Suprapubic skin (tissue), 4 donors: Measurements from ENCODE around the gene UBE2D1.

Experiments
- CTCF ChIP-seq, 2 donors: fragments of 200-600 bp in 1 of 2; fragments of 450-650 bp in 1 of 2; sonication (generic) in 1 of 2; IDR thresholded peaks; one replicate each; pipeline ENCODE4 v1.5.1; 2016 to 2019; ENCODE audit warnings: antibody characterized with exemption in 2 of 2, mild to moderate bottlenecking in 1 of 2, moderate library complexity in 1 of 2
- EP300 ChIP-seq: sonication (generic); formaldehyde crosslinking; IDR thresholded peaks from one replicate; pipeline ENCODE4 v1.6.1; 2017; ENCODE audit warnings: antibody characterized with exemption
- POLR2A ChIP-seq, 2 donors: fragments of 450-650 bp; IDR thresholded peaks; one replicate each; pipeline ENCODE4 v1.6.1; 2017; ENCODE audit warnings: antibody characterized with exemption in 2 of 2, mild to moderate bottlenecking in 2 of 2, moderate library complexity in 2 of 2
- POLR2AphosphoS5 ChIP-seq, 3 donors: sonication (generic); formaldehyde crosslinking; IDR thresholded peaks; one replicate each; pipeline ENCODE4 v1.6.1; 2017; ENCODE audit warnings: antibody characterized with exemption in 3 of 3

GRCh38 chr10:58319599-58319998, 15.2 kb upstream of the UBE2D1 start:
- no peak for TF ChIP-seq POLR2A (IDR thresholded peaks at IDR 0.05)
- TF ChIP-seq CTCF (IDR thresholded peaks at IDR 0.05): no peak
- TF ChIP-seq POLR2AphosphoS5 (IDR thresholded peaks at IDR 0.05): no peak
- TF ChIP-seq EP300: no peak
